ENCODE results near the gene SLC8A2.
"Not testable (repeated sequence)": the region's sequence is repeated elsewhere in the genome, so short reads cannot be mapped to it uniquely, and the experiment has no call there.

SLC8A2 gene

GRCh38 chr19:47486220-47486619, 14.5 kb upstream of the SLC8A2 start:
- not testable (repeated sequence) for H3K4me1 ChIP-seq (ENCODE audit: control insufficient read depth, insufficient read depth, low read length, poor library complexity, severe bottlenecking); H3K27ac ChIP-seq (ENCODE audit: low read depth, low read length, severe bottlenecking); H3K9me3 ChIP-seq (ENCODE audit: control insufficient read depth, low read length); H3K4me3 ChIP-seq (ENCODE audit: extremely low read depth, insufficient read depth, low read length, poor library complexity, severe bottlenecking)
- H3K36me3 ChIP-seq (ENCODE audit: control insufficient read depth, insufficient read depth, low read length): peaks cover 32% of the 10 kb centered on the region
- 86 to 94% methylated on average over 10 to 13 of the region's 13 CpGs for WGBS, 2 experiments (ENCODE audit: insufficient coverage in 2 of 2)

GRCh38 chr19:47485210-47485609, 13.5 kb upstream of the SLC8A2 start:
- Histone ChIP-seq H3K4me1 (ENCODE audit: control insufficient read depth, insufficient read depth, low read length, poor library complexity, severe bottlenecking) (no peaks in the 10 kb centered on the region), H3K4me3 (ENCODE audit: extremely low read depth, insufficient read depth, low read length, poor library complexity, severe bottlenecking) (no peak overlapping the region), H3K36me3 (ENCODE audit: control insufficient read depth, insufficient read depth, low read length) (peaks cover 24% of the 10 kb centered on the region), H3K9me3 (ENCODE audit: control insufficient read depth, low read length) (no peaks in the 10 kb centered on the region), H3K27ac (ENCODE audit: low read depth, low read length, severe bottlenecking) (no peak overlapping the region)
- WGBS, 2 experiments (ENCODE audit: insufficient coverage in 2 of 2): 98% methylated on average over 4 to 5 of the region's 6 CpGs

GRCh38 chr19:47483800-47484690, 12.4 kb upstream of the SLC8A2 start, which contains the start of gene KPTN:
TSS of gene KPTN (minus strand) at chr19:47484219. CDS start at chr19:47484160, 59 bp downstream.
- 4 to 5% methylated on average over 41 to 43 of the region's 57 CpGs for WGBS, 2 experiments (ENCODE audit: insufficient coverage in 2 of 2)
- H3K9me3 ChIP-seq (ENCODE audit: control insufficient read depth, low read length): no peaks in the 10 kb centered on the region
- H3K36me3 ChIP-seq (ENCODE audit: control insufficient read depth, insufficient read depth, low read length): peaks cover 17% of the 10 kb centered on the region
- H3K4me1 ChIP-seq (ENCODE audit: control insufficient read depth, insufficient read depth, low read length, poor library complexity, severe bottlenecking): no peaks in the 10 kb centered on the region
- peak within 1 kb of the TSS; percentile 65 for H3K4me3 ChIP-seq (ENCODE audit: extremely low read depth, insufficient read depth, low read length, poor library complexity, severe bottlenecking)
- H3K27ac ChIP-seq (ENCODE audit: low read depth, low read length, severe bottlenecking): peak within 1 kb of the TSS; percentile 86

GRCh38 chr19:47483200-47483599, 11.5 kb upstream of the SLC8A2 start:
- H3K4me3 ChIP-seq (ENCODE audit: extremely low read depth, insufficient read depth, low read length, poor library complexity, severe bottlenecking): no peak overlapping the region
- no peak overlapping the region for H3K27ac ChIP-seq (ENCODE audit: low read depth, low read length, severe bottlenecking)
- 91 to 95% methylated on average over 10 to 15 of the region's 15 CpGs for WGBS, 2 experiments (ENCODE audit: insufficient coverage in 2 of 2)
- H3K9me3 ChIP-seq (ENCODE audit: control insufficient read depth, low read length): no peaks in the 10 kb centered on the region
- no peaks in the 10 kb centered on the region for H3K4me1 ChIP-seq (ENCODE audit: control insufficient read depth, insufficient read depth, low read length, poor library complexity, severe bottlenecking)
- H3K36me3 ChIP-seq (ENCODE audit: control insufficient read depth, insufficient read depth, low read length): peaks cover 14% of the 10 kb centered on the region

- Histone ChIP-seq H3K9me3 (ENCODE audit: control insufficient read depth, low read length) (no peaks in the 10 kb centered on the region), H3K4me1 (ENCODE audit: control insufficient read depth, insufficient read depth, low read length, poor library complexity, severe bottlenecking) (no peaks in the 10 kb centered on the region), H3K36me3 (ENCODE audit: control insufficient read depth, insufficient read depth, low read length) (peaks cover 8% of the 10 kb centered on the region), H3K27ac (ENCODE audit: low read depth, low read length, severe bottlenecking) (no peak overlapping the region), H3K4me3 (ENCODE audit: extremely low read depth, insufficient read depth, low read length, poor library complexity, severe bottlenecking) (no peak overlapping the region)
- 95 to 100% methylated on average over 4 of the region's 4 CpGs for WGBS, 2 experiments (ENCODE audit: insufficient coverage in 2 of 2)
Measured at GRCh38 chr19:47481460-47482052, 9.9 kb upstream of the SLC8A2 start.

- 93 to 94% methylated on average over 16 of the region's 16 CpGs for WGBS, 2 experiments (ENCODE audit: insufficient coverage in 2 of 2)
- H3K9me3 ChIP-seq (ENCODE audit: control insufficient read depth, low read length): no peaks in the 10 kb centered on the region
- H3K4me3 ChIP-seq (ENCODE audit: extremely low read depth, insufficient read depth, low read length, poor library complexity, severe bottlenecking): no peak overlapping the region
- H3K4me1 ChIP-seq (ENCODE audit: control insufficient read depth, insufficient read depth, low read length, poor library complexity, severe bottlenecking): no peaks in the 10 kb centered on the region
- H3K36me3 ChIP-seq (ENCODE audit: control insufficient read depth, insufficient read depth, low read length): peaks cover 6% of the 10 kb centered on the region
- H3K27ac ChIP-seq (ENCODE audit: low read depth, low read length, severe bottlenecking): no peak overlapping the region
Measured at GRCh38 chr19:47480658-47481057, 9.0 kb upstream of the SLC8A2 start.

- H3K9me3 ChIP-seq (ENCODE audit: control insufficient read depth, low read length): no peaks in the 10 kb centered on the region
- H3K4me1 ChIP-seq (ENCODE audit: control insufficient read depth, insufficient read depth, low read length, poor library complexity, severe bottlenecking): no peaks in the 10 kb centered on the region
- 35 to 38% methylated on average over 17 to 18 of the region's 39 CpGs for WGBS, 2 experiments (ENCODE audit: insufficient coverage in 2 of 2)
- H3K4me3 ChIP-seq (ENCODE audit: extremely low read depth, insufficient read depth, low read length, poor library complexity, severe bottlenecking): no peak overlapping the region
- H3K36me3 ChIP-seq (ENCODE audit: control insufficient read depth, insufficient read depth, low read length): no peaks in the 10 kb centered on the region
- H3K27ac ChIP-seq (ENCODE audit: low read depth, low read length, severe bottlenecking): no peak overlapping the region
Measured at GRCh38 chr19:47479701-47480503, 8.2 kb upstream of the SLC8A2 start.

- Histone ChIP-seq H3K27ac (ENCODE audit: low read depth, low read length, severe bottlenecking) (no peak overlapping the region), H3K9me3 (ENCODE audit: control insufficient read depth, low read length) (no peaks in the 10 kb centered on the region), H3K36me3 (ENCODE audit: control insufficient read depth, insufficient read depth, low read length) (no peaks in the 10 kb centered on the region), H3K4me3 (ENCODE audit: extremely low read depth, insufficient read depth, low read length, poor library complexity, severe bottlenecking) (no peak overlapping the region), H3K4me1 (ENCODE audit: control insufficient read depth, insufficient read depth, low read length, poor library complexity, severe bottlenecking) (no peaks in the 10 kb centered on the region)
- 85 to 89% methylated on average over 16 to 17 of the region's 17 CpGs for WGBS, 2 experiments (ENCODE audit: insufficient coverage in 2 of 2)
Measured at GRCh38 chr19:47476438-47476972, 4.8 kb upstream of the SLC8A2 start.

- Histone ChIP-seq H3K4me1 (ENCODE audit: control insufficient read depth, insufficient read depth, low read length, poor library complexity, severe bottlenecking) (no peaks in the 10 kb centered on the region), H3K4me3 (ENCODE audit: extremely low read depth, insufficient read depth, low read length, poor library complexity, severe bottlenecking) (no peak overlapping the region), H3K9me3 (ENCODE audit: control insufficient read depth, low read length) (no peaks in the 10 kb centered on the region), H3K36me3 (ENCODE audit: control insufficient read depth, insufficient read depth, low read length) (no peaks in the 10 kb centered on the region), H3K27ac (ENCODE audit: low read depth, low read length, severe bottlenecking) (no peak overlapping the region)
- 81 to 82% methylated on average over 9 of the region's 9 CpGs for WGBS, 2 experiments (ENCODE audit: insufficient coverage in 2 of 2)
Measured at GRCh38 chr19:47475465-47475864, 3.8 kb upstream of the SLC8A2 start.

GRCh38 chr19:47473336-47473735, 1.6 kb upstream of the SLC8A2 start:
- WGBS, 2 experiments (ENCODE audit: insufficient coverage in 2 of 2): 86 to 100% methylated on average over 3 of the region's 10 CpGs
- H3K4me1 ChIP-seq (ENCODE audit: control insufficient read depth, insufficient read depth, low read length, poor library complexity, severe bottlenecking): no peaks in the 10 kb centered on the region
- no peaks in the 10 kb centered on the region for H3K36me3 ChIP-seq (ENCODE audit: control insufficient read depth, insufficient read depth, low read length)
- H3K9me3 ChIP-seq (ENCODE audit: control insufficient read depth, low read length): no peaks in the 10 kb centered on the region
- H3K27ac ChIP-seq (ENCODE audit: low read depth, low read length, severe bottlenecking): no peak overlapping the region
- H3K4me3 ChIP-seq (ENCODE audit: extremely low read depth, insufficient read depth, low read length, poor library complexity, severe bottlenecking): no peak overlapping the region
